Vagina (tissue), 2 donors: Measurements from ENCODE around the gene FBXO10. TPM values are rescaled to one million over a fixed set of nuclear protein-coding genes. Genes with fewer than 3 reads are reported as not detected.

ENCODE experiments used
- DNase-seq, 2 donors: peaks; one replicate each; pipeline ENCODE4 v3.0.0-alpha.2; 2017; ENCODE audit errors: extremely low spot score in 2 of 2
- H3K27ac ChIP-seq: fragments of 200-600 bp; sonication (generic); one replicate; pipeline ENCODE4 v1.5.1; 2019
- H3K27me3 ChIP-seq: fragments of 200-600 bp; sonication (generic); one replicate; pipeline ENCODE4 v1.5.1; 2019
- H3K36me3 ChIP-seq, 2 donors: fragments of 200-600 bp; sonication (generic); one replicate each; pipeline ENCODE4 v1.5.1; 2017 to 2019
- H3K4me1 ChIP-seq: fragments of 200-600 bp; sonication (generic); one replicate; pipeline ENCODE4 v1.5.1; 2019
- H3K4me3 ChIP-seq, 2 donors: fragments of 200-600 bp; sonication (generic); 1 replicate in 1 of 2; 2 replicates in 1 of 2; pipeline ENCODE4 v1.5.1; 2016 to 2019
- H3K9me3 ChIP-seq: fragments of 200-600 bp; sonication (generic); one replicate; pipeline ENCODE4 v1.5.1; 2019
- CTCF ChIP-seq, 3 experiments: fragments of 450-650 bp in 2 of 3; fragments of 200-600 bp in 1 of 3; sonication (generic) in 1 of 3; IDR thresholded peaks; one replicate each; pipeline ENCODE4 v1.5.1; 2017 to 2019; ENCODE audit warnings: antibody characterized with exemption in 3 of 3, mild to moderate bottlenecking in 2 of 3, moderate library complexity in 2 of 3
- POLR2A ChIP-seq, 2 donors: fragments of 450-650 bp; IDR thresholded peaks; one replicate each; pipeline ENCODE4 v1.6.1; 2017; ENCODE audit warnings: antibody characterized with exemption in 2 of 2, mild to moderate bottlenecking in 2 of 2, moderate library complexity in 2 of 2
- POLR2AphosphoS5 ChIP-seq, 2 donors: sonication (generic); formaldehyde crosslinking; IDR thresholded peaks; one replicate each; pipeline ENCODE4 v1.9.0; 2017; ENCODE audit warnings: antibody characterized with exemption in 2 of 2, mild to moderate bottlenecking in 2 of 2, low read depth in 1 of 2; ENCODE audit not compliant: insufficient read depth in 1 of 2
- intact Hi-C: fragments of 100-400 bp; cut with DNase I; formaldehyde crosslinking; loops from one replicate; pipeline ENCODE4 v1.15.1; 2023
- total RNA-seq: library from RNA; depleted of rRNA; stranded (reverse); fragments of >200 nt; gene quantifications from one replicate; pipeline ENCODE4 v1.2.3, GENCODE V29; 2016

Gene FBXO10
- total RNA-seq, 1 donor from 2014 or later = 14.0 TPM

GRCh38 chr9:37554318-37554717 is 21.9 kb downstream of the FBXO10 start:
- peaks cover 9% of the 10 kb centered on the region for H3K4me1 ChIP-seq
- DNase-seq = no peak
- TF ChIP-seq POLR2A (IDR thresholded peaks at IDR 0.05) = no peak
- no peak for TF ChIP-seq CTCF (IDR thresholded peaks at IDR 0.05)
- no peak for TF ChIP-seq POLR2AphosphoS5 (IDR thresholded peaks at IDR 0.05; ENCODE audit: insufficient read depth in 1 of 2, low read depth in 1 of 2)
- H3K27me3 ChIP-seq = no peaks in the 10 kb centered on the region
- H3K4me3 ChIP-seq = no peak overlapping the region
- no peak overlapping the region for H3K27ac ChIP-seq
- H3K36me3 ChIP-seq = no peaks in the 10 kb centered on the region
- intact Hi-C loops = no loop called here
- no peaks in the 10 kb centered on the region for H3K9me3 ChIP-seq

GRCh38 chr9:37551888-37552287 is 24.3 kb downstream of the FBXO10 start:
- Histone ChIP-seq H3K4me1 (peaks cover 9% of the 10 kb centered on the region), H3K27ac (no peak overlapping the region), H3K36me3 (no peaks in the 10 kb centered on the region), H3K27me3 (no peaks in the 10 kb centered on the region), H3K9me3 (no peaks in the 10 kb centered on the region), H3K4me3 (no peak overlapping the region)
- no peak for DNase-seq
- intact Hi-C loops = no loop called here
- no peak for TF ChIP-seq POLR2A (IDR thresholded peaks at IDR 0.05)
- TF ChIP-seq CTCF (IDR thresholded peaks at IDR 0.05) = no peak
- no peak for TF ChIP-seq POLR2AphosphoS5 (IDR thresholded peaks at IDR 0.05; ENCODE audit: insufficient read depth in 1 of 2, low read depth in 1 of 2)

- intact Hi-C loops = no loop called here
- Histone ChIP-seq H3K27me3 (no peaks in the 10 kb centered on the region), H3K4me1 (peaks cover 9% of the 10 kb centered on the region), H3K4me3 (no peak overlapping the region), H3K27ac (no peak overlapping the region), H3K36me3 (no peaks in the 10 kb centered on the region), H3K9me3 (no peaks in the 10 kb centered on the region)
- DNase-seq = no peak
- TF ChIP-seq POLR2A (IDR thresholded peaks at IDR 0.05) (no peak), CTCF (IDR thresholded peaks at IDR 0.05) (no peak), POLR2AphosphoS5 (IDR thresholded peaks at IDR 0.05; ENCODE audit: insufficient read depth in 1 of 2, low read depth in 1 of 2) (no peak)
These were observed 24.7 kb downstream of the FBXO10 start for GRCh38 chr9:37551468-37551867.

- TF ChIP-seq POLR2A (IDR thresholded peaks at IDR 0.05) (no peak), POLR2AphosphoS5 (IDR thresholded peaks at IDR 0.05; ENCODE audit: insufficient read depth in 1 of 2, low read depth in 1 of 2) (no peak), CTCF (IDR thresholded peaks at IDR 0.05) (no peak)
- intact Hi-C loops = no loop called here
- Histone ChIP-seq H3K27ac (no peak overlapping the region), H3K4me3 (no peak overlapping the region), H3K27me3 (no peaks in the 10 kb centered on the region), H3K9me3 (no peaks in the 10 kb centered on the region), H3K36me3 (no peaks in the 10 kb centered on the region), H3K4me1 (peaks cover 9% of the 10 kb centered on the region)
- DNase-seq = no peak
These were observed 25.4 kb downstream of the FBXO10 start for GRCh38 chr9:37550781-37551180.

- Histone ChIP-seq H3K4me1 (peaks cover 9% of the 10 kb centered on the region), H3K36me3 (no peaks in the 10 kb centered on the region), H3K9me3 (no peaks in the 10 kb centered on the region), H3K4me3 (no peak overlapping the region), H3K27ac (no peak overlapping the region), H3K27me3 (no peaks in the 10 kb centered on the region)
- intact Hi-C loops = no loop called here
- TF ChIP-seq POLR2A (IDR thresholded peaks at IDR 0.05) (no peak), POLR2AphosphoS5 (IDR thresholded peaks at IDR 0.05; ENCODE audit: insufficient read depth in 1 of 2, low read depth in 1 of 2) (no peak), CTCF (IDR thresholded peaks at IDR 0.05) (no peak)
- DNase-seq = no peak
These were observed 26.7 kb downstream of the FBXO10 start for GRCh38 chr9:37549527-37549926.
